Measurements from ENCODE around the gene LTK. TPM values are rescaled to one million over a fixed set of nuclear protein-coding genes. Genes with fewer than 3 reads are reported as not detected.

Gene LTK
- total and polyA plus RNA-seq, 2 of the 8 experiments (the other 6 are each of a cell fraction or from before 2014, with no cell fraction given): 0.05 to 0.19 TPM

DNA sequence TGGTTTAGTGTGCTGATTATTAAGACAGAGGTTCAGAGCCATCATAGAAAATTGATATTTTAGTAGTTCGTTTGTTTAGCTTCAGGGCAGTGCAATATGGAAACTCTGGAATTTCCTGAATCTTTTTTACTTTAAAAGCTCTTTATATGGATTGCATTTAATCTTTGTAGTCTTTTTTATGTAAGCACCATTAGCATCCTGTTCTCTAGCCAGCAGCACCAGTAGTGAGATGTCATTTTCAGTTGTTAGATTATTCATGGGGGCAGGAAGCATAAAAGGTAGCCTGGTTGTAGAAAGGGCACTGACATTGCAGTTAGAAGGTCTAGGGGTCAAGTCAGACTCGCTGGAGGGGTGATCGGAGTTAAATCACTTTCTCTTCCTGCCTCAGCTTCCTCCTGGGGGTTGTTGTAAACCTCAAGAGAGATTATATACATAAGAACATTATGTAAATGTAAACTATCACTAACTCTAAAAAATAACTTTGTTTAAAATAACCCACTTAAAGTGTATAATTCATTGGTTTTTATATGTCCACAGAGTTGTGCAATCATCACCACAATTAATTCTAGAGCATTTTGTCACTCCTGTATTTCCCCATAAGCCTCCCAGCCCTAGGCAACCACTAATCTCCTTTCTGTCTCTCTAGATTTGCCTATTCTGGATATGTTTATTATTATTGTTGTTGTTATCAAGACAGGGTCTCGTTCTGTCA is 51.4 kb downstream of the LTK start (continued):
- TF ChIP-seq FOSL1 (IDR thresholded peaks at IDR 0.05; ENCODE audit: insufficient read depth, low read depth, low read length): no peak
- TF ChIP-seq JUN (IDR thresholded peaks at IDR 0.05; ENCODE audit: low read depth, low read length): no peak
- TF ChIP-seq, protein P1, sequence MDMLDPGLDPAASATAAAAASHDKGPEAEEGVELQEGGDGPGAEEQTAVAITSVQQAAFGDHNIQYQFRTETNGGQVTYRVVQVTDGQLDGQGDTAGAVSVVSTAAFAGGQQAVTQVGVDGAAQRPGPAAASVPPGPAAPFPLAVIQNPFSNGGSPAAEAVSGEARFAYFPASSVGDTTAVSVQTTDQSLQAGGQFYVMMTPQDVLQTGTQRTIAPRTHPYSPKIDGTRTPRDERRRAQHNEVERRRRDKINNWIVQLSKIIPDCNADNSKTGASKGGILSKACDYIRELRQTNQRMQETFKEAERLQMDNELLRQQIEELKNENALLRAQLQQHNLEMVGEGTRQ (IDR thresholded peaks at IDR 0.05; ENCODE audit: low read length): no peak
- TF ChIP-seq CBX8 (IDR thresholded peaks at IDR 0.05; ENCODE audit: borderline replicate concordance, low read depth, low read length): no peak
- no peak for TF ChIP-seq YY1 (IDR thresholded peaks at IDR 0.05; ENCODE audit: low read depth, low read length)
- TF ChIP-seq, protein P2, sequence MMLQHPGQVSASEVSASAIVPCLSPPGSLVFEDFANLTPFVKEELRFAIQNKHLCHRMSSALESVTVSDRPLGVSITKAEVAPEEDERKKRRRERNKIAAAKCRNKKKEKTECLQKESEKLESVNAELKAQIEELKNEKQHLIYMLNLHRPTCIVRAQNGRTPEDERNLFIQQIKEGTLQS (IDR thresholded peaks at IDR 0.05; ENCODE audit: insufficient read depth, low read depth, low read length): no peak
- TF ChIP-seq GABPA (IDR thresholded peaks at IDR 0.05; ENCODE audit: borderline replicate concordance, insufficient read depth, low read length): no peak

Other genes with a start within 250 kb of the LTK start
- gene OIP5, start 181.2 kb downstream of the LTK start, total RNA-seq (2021; fragmentation: NEBNext Ultra II Directional; extraction: Animal tissue kit (Norgen Biotek cat#: 25700)): 34.8 and 36.7 TPM in 2 replicates
- 41.7 and 44.5 TPM in 2 replicates for gene OIP5, start 181.2 kb downstream of the LTK start, polyA plus RNA-seq (2011; rRNA removed)
- 135 and 144 TPM in 2 replicates for gene NUSAP1, start 180.9 kb downstream of the LTK start, total RNA-seq (2021; fragmentation: NEBNext Ultra II Directional; extraction: Animal tissue kit (Norgen Biotek cat#: 25700))
- gene NUSAP1, start 180.9 kb downstream of the LTK start, polyA plus RNA-seq (2011; rRNA removed): 60.8 and 65.0 TPM in 2 replicates
- gene NDUFAF1, start 111.3 kb downstream of the LTK start, total RNA-seq (2021; fragmentation: NEBNext Ultra II Directional; extraction: Animal tissue kit (Norgen Biotek cat#: 25700)): 15.0 and 16.2 TPM in 2 replicates
- 5.9 and 10.8 TPM in 2 replicates for gene NDUFAF1, start 111.3 kb downstream of the LTK start, polyA plus RNA-seq (2011; rRNA removed)
- 47.7 and 57.8 TPM in 2 replicates for gene RTF1, start 96.7 kb downstream of the LTK start, total RNA-seq (2021; fragmentation: NEBNext Ultra II Directional; extraction: Animal tissue kit (Norgen Biotek cat#: 25700))
- gene RTF1, start 96.7 kb downstream of the LTK start, polyA plus RNA-seq (2011; rRNA removed): 18.6 and 22.6 TPM in 2 replicates
- gene ITPKA, start 20.0 kb downstream of the LTK start, total RNA-seq (2021; fragmentation: NEBNext Ultra II Directional; extraction: Animal tissue kit (Norgen Biotek cat#: 25700)): 0.67 and 0.99 TPM in 2 replicates
- gene ITPKA, start 20.0 kb downstream of the LTK start, polyA plus RNA-seq (2011; rRNA removed): 0.25 and 0.39 TPM in 2 replicates
- 84.3 and 86.6 TPM in 2 replicates for gene RPAP1, start 30.4 kb upstream of the LTK start, total RNA-seq (2021; fragmentation: NEBNext Ultra II Directional; extraction: Animal tissue kit (Norgen Biotek cat#: 25700))
- gene RPAP1, start 30.4 kb upstream of the LTK start, polyA plus RNA-seq (2011; rRNA removed): 53.3 and 85.6 TPM in 2 replicates
- 96.8 and 98.8 TPM in 2 replicates for gene TYRO3, start 45.4 kb upstream of the LTK start, total RNA-seq (2021; fragmentation: NEBNext Ultra II Directional; extraction: Animal tissue kit (Norgen Biotek cat#: 25700))
- gene TYRO3, start 45.4 kb upstream of the LTK start, polyA plus RNA-seq (2011; rRNA removed): 82.7 and 131 TPM in 2 replicates
- gene MGA, start 146.6 kb upstream of the LTK start, total RNA-seq (2021; fragmentation: NEBNext Ultra II Directional; extraction: Animal tissue kit (Norgen Biotek cat#: 25700)): 53.2 and 55.7 TPM in 2 replicates
- gene MGA, start 146.6 kb upstream of the LTK start, polyA plus RNA-seq (2011; rRNA removed): 6.1 and 7.6 TPM in 2 replicates

All from H1 (cell line).